22Rv1 (cell line): ENCODE results near the gene AGFG1.

Experiments used
- ZFX ChIP-seq: fragments of 450-650 bp; IDR thresholded peaks from 2 replicates; pipeline ENCODE4 v1.6.1; 2017; ENCODE audit warnings: antibody characterized with exemption, borderline replicate concordance
- TF ChIP-seq, protein P1 (sequence below): fragments of 450-650 bp; IDR thresholded peaks from 2 replicates; pipeline ENCODE4 v1.5.1; 2017; ENCODE audit warnings: mild to moderate bottlenecking

GRCh38 chr2:227464851-227465250 lies 7.1 kb upstream of the AGFG1 start:
- TF ChIP-seq, protein P1, sequence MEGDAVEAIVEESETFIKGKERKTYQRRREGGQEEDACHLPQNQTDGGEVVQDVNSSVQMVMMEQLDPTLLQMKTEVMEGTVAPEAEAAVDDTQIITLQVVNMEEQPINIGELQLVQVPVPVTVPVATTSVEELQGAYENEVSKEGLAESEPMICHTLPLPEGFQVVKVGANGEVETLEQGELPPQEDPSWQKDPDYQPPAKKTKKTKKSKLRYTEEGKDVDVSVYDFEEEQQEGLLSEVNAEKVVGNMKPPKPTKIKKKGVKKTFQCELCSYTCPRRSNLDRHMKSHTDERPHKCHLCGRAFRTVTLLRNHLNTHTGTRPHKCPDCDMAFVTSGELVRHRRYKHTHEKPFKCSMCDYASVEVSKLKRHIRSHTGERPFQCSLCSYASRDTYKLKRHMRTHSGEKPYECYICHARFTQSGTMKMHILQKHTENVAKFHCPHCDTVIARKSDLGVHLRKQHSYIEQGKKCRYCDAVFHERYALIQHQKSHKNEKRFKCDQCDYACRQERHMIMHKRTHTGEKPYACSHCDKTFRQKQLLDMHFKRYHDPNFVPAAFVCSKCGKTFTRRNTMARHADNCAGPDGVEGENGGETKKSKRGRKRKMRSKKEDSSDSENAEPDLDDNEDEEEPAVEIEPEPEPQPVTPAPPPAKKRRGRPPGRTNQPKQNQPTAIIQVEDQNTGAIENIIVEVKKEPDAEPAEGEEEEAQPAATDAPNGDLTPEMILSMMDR, result no peak
- no peak for TF ChIP-seq ZFX
